Fibroblast of lung (primary cell): Measurements from ENCODE around the gene HPN. TPM values are rescaled to one million over a fixed set of nuclear protein-coding genes. Genes with fewer than 3 reads are reported as not detected.

Experiments
- DNase-seq, 2 donors: peaks; one replicate each; pipeline versions ENCODE4 v3.0.0 to v3.0.0-alpha.2; 2010; ENCODE audit warnings: low read depth in 2 of 2
- H2AFZ ChIP-seq: 2 replicates; pipeline ENCODE4 v1.5.1; 2012; ENCODE audit warnings: low read length, control low read depth, inconsistent platforms
- H3K27ac ChIP-seq: 2 replicates; pipeline ENCODE4 v1.5.1; 2011; ENCODE audit warnings: low read length, control low read depth; ENCODE audit not compliant: insufficient read depth
- H3K27me3 ChIP-seq: 2 replicates; pipeline ENCODE4 v1.5.1; 2011; ENCODE audit warnings: mild to moderate bottlenecking, low read length; ENCODE audit not compliant: control insufficient read depth, insufficient read depth
- H3K36me3 ChIP-seq: 2 replicates; pipeline ENCODE4 v1.5.1; 2011; ENCODE audit warnings: low read length; ENCODE audit not compliant: control insufficient read depth, insufficient read depth
- H3K4me1 ChIP-seq: 2 replicates; pipeline ENCODE4 v1.5.1; 2011; ENCODE audit warnings: low read length; ENCODE audit not compliant: control insufficient read depth, insufficient read depth; ENCODE audit errors: extremely low read depth
- H3K4me2 ChIP-seq: 2 replicates; pipeline ENCODE4 v1.5.1; 2011; ENCODE audit warnings: low read length, control low read depth; ENCODE audit not compliant: insufficient read depth; ENCODE audit errors: extremely low read depth
- H3K4me3 ChIP-seq, 4 experiments: fragments of 200-600 bp in 1 of 4; sonication (generic) in 1 of 4; replicated peaks in 1 of 4; 2 replicates each; pipeline ENCODE4 v1.5.1; 2011 to 2016; ENCODE audit warnings: low read length in 4 of 4, low read depth in 3 of 4, mild to moderate bottlenecking in 3 of 4, control low read depth in 2 of 4, inconsistent platforms in 1 of 4, mixed read lengths in 1 of 4; ENCODE audit not compliant: insufficient read depth in 1 of 4; ENCODE audit errors: control extremely low read depth in 1 of 4
- H3K79me2 ChIP-seq: 2 replicates; pipeline ENCODE4 v1.5.1; 2012; ENCODE audit warnings: mild to moderate bottlenecking, low read length, inconsistent platforms; ENCODE audit not compliant: control insufficient read depth, insufficient read depth
- H3K9ac ChIP-seq: 2 replicates; pipeline ENCODE4 v1.5.1; 2011; ENCODE audit warnings: mild to moderate bottlenecking, low read length, control low read depth; ENCODE audit not compliant: insufficient read depth
- H3K9me3 ChIP-seq: 2 replicates; pipeline ENCODE4 v1.5.1; 2012; ENCODE audit warnings: low read depth, low read length; ENCODE audit not compliant: control insufficient read depth, insufficient read depth
- H4K20me1 ChIP-seq: 2 replicates; pipeline ENCODE4 v1.5.1; 2011; ENCODE audit warnings: low read length; ENCODE audit not compliant: control insufficient read depth, insufficient read depth; ENCODE audit errors: extremely low read depth
- CTCF ChIP-seq, 2 donors: IDR thresholded peaks in 1 of 2; conservative IDR thresholded peaks in 1 of 2; 1 replicate in 1 of 2; 2 replicates in 1 of 2; pipeline ENCODE4 v1.5.1; 2011 to 2012; ENCODE audit warnings: low read length in 2 of 2, control low read depth in 1 of 2, inconsistent platforms in 1 of 2, low read depth in 1 of 2, mild to moderate bottlenecking in 1 of 2
- EZH2 ChIP-seq: IDR thresholded peaks from 2 replicates; pipeline ENCODE4 v1.5.1; 2012; ENCODE audit warnings: low read length, control low read depth, mild to moderate bottlenecking; ENCODE audit errors: missing control alignments
- polyA plus RNA-seq, 2 donors: library from polyadenylated mRNA; depleted of rRNA in 1 of 2; stranded (reverse) in 1 of 2; unstranded in 1 of 2; fragments of >200 nt; gene quantifications; 2 replicates each; pipeline ENCODE4 v1.2.1, GENCODE V29; 2011 to 2012; ENCODE audit warnings: missing spikeins in 1 of 2
- total RNA-seq: library from RNA; depleted of rRNA; stranded (reverse); fragments of >200 nt; gene quantifications from 2 replicates; pipeline ENCODE4 v1.2.1, GENCODE V29; 2014

The HPN gene
- total and polyA plus RNA-seq, 2 donors (not counting 1 experiment from before 2014, with no cell fraction given) = 0.33 TPM; not detected in 1

GRCh38 chr19:35094656-35095055 is 53.1 kb downstream of the HPN start:
- Histone ChIP-seq H3K4me2 (no peak overlapping the region), H2AFZ (no peak overlapping the region), H3K9me3 (no peaks in the 10 kb centered on the region), H3K9ac (no peak overlapping the region), H4K20me1 (no peaks in the 10 kb centered on the region), H3K79me2 (no peaks in the 10 kb centered on the region), H3K27ac (no peak overlapping the region), H3K4me1 (no peaks in the 10 kb centered on the region), H3K4me3 (no peak overlapping the region), H3K36me3 (no peaks in the 10 kb centered on the region), H3K27me3 (no peaks in the 10 kb centered on the region)
- DNase-seq = no peak
- no peak for TF ChIP-seq EZH2
- no peak for TF ChIP-seq CTCF (conservative IDR thresholded peaks at IDR 0.05 in 1 of 2, IDR thresholded peaks at IDR 0.05 in 1 of 2; ENCODE audit: low read depth in 1 of 2, low read length in 2 of 2)

- Histone ChIP-seq H3K79me2 (no peaks in the 10 kb centered on the region), H3K9me3 (no peaks in the 10 kb centered on the region), H3K27me3 (no peaks in the 10 kb centered on the region), H3K4me1 (no peaks in the 10 kb centered on the region), H2AFZ (no peak overlapping the region), H3K27ac (no peak overlapping the region), H3K4me2 (no peak overlapping the region), H3K36me3 (no peaks in the 10 kb centered on the region), H4K20me1 (no peaks in the 10 kb centered on the region), H3K9ac (no peak overlapping the region), H3K4me3 (no peak overlapping the region)
- no peak for DNase-seq
- TF ChIP-seq CTCF (conservative IDR thresholded peaks at IDR 0.05 in 1 of 2, IDR thresholded peaks at IDR 0.05 in 1 of 2; ENCODE audit: low read depth in 1 of 2, low read length in 2 of 2) (no peak), EZH2 (no peak)
Measured at GRCh38 chr19:35095667-35096368, 54.3 kb downstream of the HPN start.

- no peak for DNase-seq
- Histone ChIP-seq H3K79me2 (no peaks in the 10 kb centered on the region), H3K36me3 (no peaks in the 10 kb centered on the region), H3K9ac (no peak overlapping the region), H2AFZ (no peak overlapping the region), H3K27me3 (no peaks in the 10 kb centered on the region), H3K27ac (no peak overlapping the region), H3K4me1 (no peaks in the 10 kb centered on the region), H3K4me3 (no peak overlapping the region), H3K9me3 (no peaks in the 10 kb centered on the region), H3K4me2 (no peak overlapping the region), H4K20me1 (no peaks in the 10 kb centered on the region)
- TF ChIP-seq EZH2 = no peak
Measured at GRCh38 chr19:35098413-35099049, 57.0 kb downstream of the HPN start.
